ENCODE results near the gene PLEKHN1.
A peak's percentile ranks its signal among the peaks of the same experiment; 100 is the strongest.

Gene PLEKHN1

DNA sequence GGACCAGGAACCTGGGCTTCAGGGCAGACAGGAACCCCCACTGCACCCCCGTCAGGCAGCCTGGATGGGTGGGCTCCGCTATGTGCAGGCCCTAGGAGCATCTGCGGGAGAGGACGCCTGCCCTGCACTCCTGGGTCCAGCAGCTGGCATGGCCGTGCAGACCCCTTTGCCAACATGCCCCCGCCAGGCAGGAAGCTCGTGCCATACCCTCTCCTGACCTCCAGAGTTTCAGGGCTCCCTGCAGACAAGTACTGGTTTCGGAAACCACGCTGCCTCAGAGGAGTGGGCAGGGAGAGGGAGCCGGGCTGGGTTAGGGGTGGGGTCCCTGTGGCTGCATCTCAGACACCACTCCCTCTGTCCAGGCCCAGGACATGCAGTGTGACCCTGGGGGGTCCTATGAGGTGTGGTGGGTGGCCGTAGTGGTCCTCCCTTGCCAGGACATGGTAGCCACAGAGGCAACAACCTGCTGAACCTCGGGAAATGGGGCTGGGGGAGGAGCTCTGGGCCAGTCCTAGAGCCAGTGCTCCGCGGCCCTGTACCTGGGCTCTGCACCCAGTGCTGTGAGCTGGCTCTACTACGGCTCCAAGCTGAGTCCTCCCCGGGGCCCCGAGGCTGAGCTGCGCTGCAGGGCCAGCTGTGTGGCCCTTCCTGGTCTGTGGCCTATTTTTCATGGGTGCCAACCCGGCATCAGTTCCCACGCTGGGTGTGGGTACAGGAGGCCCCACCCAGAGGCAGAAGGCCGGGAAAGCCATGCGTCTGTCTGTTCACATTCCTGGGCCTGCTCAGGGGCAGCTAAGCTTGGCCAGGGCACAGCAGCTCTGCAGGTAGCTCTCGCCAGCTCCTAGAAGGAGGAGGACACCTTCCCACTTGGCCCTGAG is 1.4 kb downstream of the PLEKHN1 start:
- WGBS (ENCODE audit: extremely low coverage, insufficient coverage, insufficient read length), result no CpG with 5 or more reads among the region's 23 CpGs
- no peak overlapping the region for H4K12ac ChIP-seq (ENCODE audit: low read depth, low read length)
- no peak overlapping the region for H2BK12ac ChIP-seq (ENCODE audit: low read length)

GRCh38 chr1:969260-969855 is 3.1 kb downstream of the PLEKHN1 start:
- Histone ChIP-seq H3K4me3 (ENCODE audit: low read depth, low read length) (peak overlapping the region; percentile 31), H2BK5ac (ENCODE audit: low read depth, low read length, poor library complexity) (no peak overlapping the region), H3K14ac (ENCODE audit: low read length) (no peak overlapping the region), H3K79me2 (ENCODE audit: control insufficient read depth, insufficient read depth, low read length, poor library complexity) (no peaks in the 10 kb centered on the region), H4K91ac (ENCODE audit: low read depth, low read length) (no peak overlapping the region), H4K8ac (ENCODE audit: low read depth, low read length) (no peak overlapping the region), H2BK120ac (ENCODE audit: insufficient read depth, low read length, poor library complexity) (no peak overlapping the region), H4K12ac (ENCODE audit: low read depth, low read length) (no peak overlapping the region), H3K18ac (ENCODE audit: low read length) (no peak overlapping the region), H3K27me3 (ENCODE audit: insufficient read depth, low read length) (peaks cover 3% of the 10 kb centered on the region), H3K79me1 (ENCODE audit: low read length) (peaks cover 4% of the 10 kb centered on the region), H3K9ac (ENCODE audit: low read length) (peak overlapping the region; percentile 36), H3K36me3 (ENCODE audit: control insufficient read depth in 1 of 2, insufficient read depth in 2 of 2, low read length in 2 of 2) (peaks cover 3 to 8% of the 10 kb centered on the region in 2 experiments), H3K4me1 (ENCODE audit: control insufficient read depth in 1 of 2, insufficient read depth in 2 of 2, low read length in 2 of 2) (peaks cover 18 to 23% of the 10 kb centered on the region in 2 experiments), H3K9me3 (ENCODE audit: insufficient read depth, low read depth, low read length) (peaks cover 1% of the 10 kb centered on the region), H2BK12ac (ENCODE audit: low read length) (no peak overlapping the region), H3K23ac (ENCODE audit: low read length) (peak overlapping the region; percentile 98), H2AFZ (ENCODE audit: insufficient read depth, low read length, poor library complexity) (no peak overlapping the region), H3K4me2 (ENCODE audit: low read length) (no peak overlapping the region), H2AK5ac (ENCODE audit: low read length) (no peak overlapping the region), H3K4ac (ENCODE audit: low read depth, low read length) (no peak overlapping the region), H3K27ac (ENCODE audit: low read depth, low read length) (no peak overlapping the region)
- WGBS (ENCODE audit: extremely low coverage, insufficient coverage, insufficient read length), result no CpG with 5 or more reads among the region's 15 CpGs
- DNase-seq, result no peak

More for the DNA sequence above, 1.4 kb downstream of the PLEKHN1 start:
- H2BK5ac ChIP-seq (ENCODE audit: low read depth, low read length, poor library complexity), result no peak overlapping the region
- H3K27me3 ChIP-seq (ENCODE audit: insufficient read depth, low read length), result peaks cover 3% of the 10 kb centered on the region
- no peak overlapping the region for H3K18ac ChIP-seq (ENCODE audit: low read length)
- no peak overlapping the region for H3K4me2 ChIP-seq (ENCODE audit: low read length)
- H3K27ac ChIP-seq (ENCODE audit: low read depth, low read length), result no peak overlapping the region
- H3K4me1 ChIP-seq (ENCODE audit: control insufficient read depth in 1 of 2, insufficient read depth in 2 of 2, low read length in 2 of 2), result peaks cover 18 to 23% of the 10 kb centered on the region in 2 experiments
- H3K9ac ChIP-seq (ENCODE audit: low read length), result no peak overlapping the region
- no peak overlapping the region for H2AFZ ChIP-seq (ENCODE audit: insufficient read depth, low read length, poor library complexity)
- no peak overlapping the region for H3K4ac ChIP-seq (ENCODE audit: low read depth, low read length)
- no peak overlapping the region for H4K91ac ChIP-seq (ENCODE audit: low read depth, low read length)
- no peak overlapping the region for H4K8ac ChIP-seq (ENCODE audit: low read depth, low read length)
- DNase-seq, result no peak
- peaks cover 15 to 23% of the 10 kb centered on the region in 2 experiments for H3K36me3 ChIP-seq (ENCODE audit: control insufficient read depth in 1 of 2, insufficient read depth in 2 of 2, low read length in 2 of 2)
- H3K79me2 ChIP-seq (ENCODE audit: control insufficient read depth, insufficient read depth, low read length, poor library complexity), result no peaks in the 10 kb centered on the region
- H3K4me3 ChIP-seq (ENCODE audit: low read depth, low read length), result no peak overlapping the region
- H3K79me1 ChIP-seq (ENCODE audit: low read length), result peaks cover 4% of the 10 kb centered on the region
- peaks cover 1% of the 10 kb centered on the region for H3K9me3 ChIP-seq (ENCODE audit: insufficient read depth, low read depth, low read length)
- H3K14ac ChIP-seq (ENCODE audit: low read length), result no peak overlapping the region
- no peak overlapping the region for H2AK5ac ChIP-seq (ENCODE audit: low read length)
- H2BK120ac ChIP-seq (ENCODE audit: insufficient read depth, low read length, poor library complexity), result no peak overlapping the region
- H3K23ac ChIP-seq (ENCODE audit: low read length), result no peak overlapping the region

DNA sequence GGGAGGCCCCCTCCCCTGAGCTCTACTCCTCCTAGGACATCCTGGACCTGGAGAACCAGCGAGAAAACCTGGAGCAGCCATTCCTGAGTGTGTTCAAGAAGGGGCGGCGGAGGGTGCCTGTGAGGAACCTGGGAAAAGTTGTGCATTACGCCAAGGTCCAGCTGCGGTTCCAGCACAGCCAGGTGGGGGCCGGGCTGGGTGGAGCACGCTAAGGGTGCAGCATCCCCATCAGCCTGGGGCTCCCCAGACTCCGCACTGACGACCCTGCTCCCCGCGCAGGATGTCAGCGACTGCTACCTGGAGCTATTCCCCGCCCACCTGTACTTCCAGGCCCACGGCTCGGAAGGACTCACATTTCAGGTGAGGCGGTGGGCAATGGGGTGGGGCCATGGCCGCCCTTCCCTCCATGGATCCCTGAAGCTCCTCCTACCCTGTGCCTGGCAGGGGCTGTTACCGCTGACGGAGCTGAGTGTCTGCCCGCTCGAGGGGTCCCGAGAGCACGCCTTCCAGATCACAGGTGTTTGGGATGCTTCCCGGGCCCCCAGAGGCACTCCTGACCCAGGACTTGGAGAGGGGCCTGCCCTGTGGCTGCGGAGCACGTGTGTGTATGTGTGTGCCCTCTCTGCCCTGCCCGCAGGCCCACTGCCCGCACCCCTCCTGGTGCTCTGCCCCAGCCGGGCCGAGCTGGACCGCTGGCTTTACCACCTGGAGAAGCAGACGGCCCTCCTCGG is 4.1 kb downstream of the PLEKHN1 start:
- Histone ChIP-seq H3K18ac (ENCODE audit: low read length) (no peak overlapping the region), H4K12ac (ENCODE audit: low read depth, low read length) (no peak overlapping the region), H3K4me1 (ENCODE audit: control insufficient read depth in 1 of 2, insufficient read depth in 2 of 2, low read length in 2 of 2) (peaks cover 18 to 24% of the 10 kb centered on the region in 2 experiments), H3K27ac (ENCODE audit: low read depth, low read length) (no peak overlapping the region), H3K4ac (ENCODE audit: low read depth, low read length) (no peak overlapping the region), H3K4me2 (ENCODE audit: low read length) (no peak overlapping the region), H3K9me3 (ENCODE audit: insufficient read depth, low read depth, low read length) (peaks cover 1% of the 10 kb centered on the region), H2BK12ac (ENCODE audit: low read length) (no peak overlapping the region), H3K27me3 (ENCODE audit: insufficient read depth, low read length) (peaks cover 3% of the 10 kb centered on the region), H4K8ac (ENCODE audit: low read depth, low read length) (no peak overlapping the region), H3K9ac (ENCODE audit: low read length) (no peak overlapping the region), H3K79me2 (ENCODE audit: control insufficient read depth, insufficient read depth, low read length, poor library complexity) (no peaks in the 10 kb centered on the region), H2AK5ac (ENCODE audit: low read length) (no peak overlapping the region), H3K4me3 (ENCODE audit: low read depth, low read length) (no peak overlapping the region), H3K14ac (ENCODE audit: low read length) (no peak overlapping the region), H2BK5ac (ENCODE audit: low read depth, low read length, poor library complexity) (no peak overlapping the region), H3K23ac (ENCODE audit: low read length) (no peak overlapping the region), H3K36me3 (ENCODE audit: control insufficient read depth in 1 of 2, insufficient read depth in 2 of 2, low read length in 2 of 2) (peaks cover under 1% of the 10 kb centered on the region in 2 experiments), H2AFZ (ENCODE audit: insufficient read depth, low read length, poor library complexity) (no peak overlapping the region), H4K91ac (ENCODE audit: low read depth, low read length) (no peak overlapping the region), H3K79me1 (ENCODE audit: low read length) (peaks cover 4% of the 10 kb centered on the region), H2BK120ac (ENCODE audit: insufficient read depth, low read length, poor library complexity) (no peak overlapping the region)
- DNase-seq, result no peak
- no CpG with 5 or more reads among the region's 33 CpGs for WGBS (ENCODE audit: extremely low coverage, insufficient coverage, insufficient read length)

- Histone ChIP-seq H4K91ac (ENCODE audit: low read depth, low read length) (no peak overlapping the region), H3K79me1 (ENCODE audit: low read length) (peaks cover 4% of the 10 kb centered on the region), H3K36me3 (ENCODE audit: control insufficient read depth in 1 of 2, insufficient read depth in 2 of 2, low read length in 2 of 2) (no peaks in the 10 kb centered on the region), H3K4ac (ENCODE audit: low read depth, low read length) (no peak overlapping the region), H2AFZ (ENCODE audit: insufficient read depth, low read length, poor library complexity) (no peak overlapping the region), H4K8ac (ENCODE audit: low read depth, low read length) (no peak overlapping the region), H2BK5ac (ENCODE audit: low read depth, low read length, poor library complexity) (no peak overlapping the region), H3K9ac (ENCODE audit: low read length) (no peak overlapping the region), H3K14ac (ENCODE audit: low read length) (no peak overlapping the region), H4K12ac (ENCODE audit: low read depth, low read length) (no peak overlapping the region), H3K18ac (ENCODE audit: low read length) (no peak overlapping the region), H2BK12ac (ENCODE audit: low read length) (no peak overlapping the region), H2AK5ac (ENCODE audit: low read length) (no peak overlapping the region), H3K79me2 (ENCODE audit: control insufficient read depth, insufficient read depth, low read length, poor library complexity) (no peaks in the 10 kb centered on the region), H3K27ac (ENCODE audit: low read depth, low read length) (no peak overlapping the region), H2BK120ac (ENCODE audit: insufficient read depth, low read length, poor library complexity) (no peak overlapping the region), H3K4me3 (ENCODE audit: low read depth, low read length) (no peak overlapping the region), H3K4me1 (ENCODE audit: control insufficient read depth in 1 of 2, insufficient read depth in 2 of 2, low read length in 2 of 2) (peaks cover 14 to 25% of the 10 kb centered on the region in 2 experiments), H3K23ac (ENCODE audit: low read length) (no peak overlapping the region), H3K27me3 (ENCODE audit: insufficient read depth, low read length) (peaks cover 3% of the 10 kb centered on the region), H3K4me2 (ENCODE audit: low read length) (no peak overlapping the region), H3K9me3 (ENCODE audit: insufficient read depth, low read depth, low read length) (peaks cover 1% of the 10 kb centered on the region)
- no peak for DNase-seq
- no CpG with 5 or more reads among the region's 42 CpGs for WGBS (ENCODE audit: extremely low coverage, insufficient coverage, insufficient read length)
Measured at GRCh38 chr1:970973-971730, 4.9 kb downstream of the PLEKHN1 start.

Data from trophoblast cell (in vitro differentiated cells and primary cell).